SU-DHL-6 (cell line): Measurements from ENCODE around the gene LCP1.

ENCODE experiments used
- EZH2phosphoT487 ChIP-seq: fragments of 200-600 bp; sonication (generic), shearing (Covaris generic); conservative IDR thresholded peaks from 2 replicates; pipeline ENCODE4 v1.6.1; 2018; ENCODE audit warnings: mild to moderate bottlenecking, antibody characterized with exemption, low read length, moderate library complexity, mixed read lengths
- TF ChIP-seq, protein P1 (sequence below): fragments of 200-600 bp; sonication (generic); IDR thresholded peaks from one replicate; pipeline ENCODE4 v1.5.1; 2017; ENCODE audit warnings: antibody characterized with exemption, mild to moderate bottlenecking, low read length, moderate library complexity; ENCODE audit not compliant: insufficient read depth, poor library complexity, severe bottlenecking

DNA sequence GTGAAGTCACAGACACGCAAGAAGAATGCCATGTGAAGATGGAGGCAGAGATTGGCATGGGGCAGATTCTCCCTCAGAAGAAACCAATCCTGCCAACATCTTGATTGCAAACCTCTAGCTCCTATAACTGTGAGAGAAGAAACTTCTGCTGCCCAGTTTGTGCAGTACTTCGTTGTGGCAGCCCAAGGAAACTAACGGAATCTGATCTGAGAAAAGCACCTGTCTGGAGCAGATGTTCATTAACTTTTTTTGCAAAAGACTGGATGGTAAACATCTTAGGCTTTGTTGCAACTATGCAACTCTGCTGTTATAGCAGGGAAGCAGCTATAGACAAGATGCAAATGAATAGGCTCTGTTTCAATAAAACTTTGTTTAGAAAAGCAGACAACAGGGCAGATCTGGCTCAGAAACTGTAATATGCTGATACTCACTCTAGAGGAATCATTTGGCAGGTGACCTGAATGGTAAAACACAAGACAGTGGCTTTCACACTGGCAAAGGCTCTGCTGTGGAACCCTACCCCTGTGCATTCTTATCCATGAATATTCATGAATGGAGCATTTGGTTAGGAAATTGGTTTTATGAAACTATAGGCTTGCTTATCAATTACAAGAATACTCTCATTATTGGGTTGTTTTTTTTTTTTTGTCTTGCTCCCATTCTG is 51.9 kb downstream of the LCP1 start:
- TF ChIP-seq, protein P1, sequence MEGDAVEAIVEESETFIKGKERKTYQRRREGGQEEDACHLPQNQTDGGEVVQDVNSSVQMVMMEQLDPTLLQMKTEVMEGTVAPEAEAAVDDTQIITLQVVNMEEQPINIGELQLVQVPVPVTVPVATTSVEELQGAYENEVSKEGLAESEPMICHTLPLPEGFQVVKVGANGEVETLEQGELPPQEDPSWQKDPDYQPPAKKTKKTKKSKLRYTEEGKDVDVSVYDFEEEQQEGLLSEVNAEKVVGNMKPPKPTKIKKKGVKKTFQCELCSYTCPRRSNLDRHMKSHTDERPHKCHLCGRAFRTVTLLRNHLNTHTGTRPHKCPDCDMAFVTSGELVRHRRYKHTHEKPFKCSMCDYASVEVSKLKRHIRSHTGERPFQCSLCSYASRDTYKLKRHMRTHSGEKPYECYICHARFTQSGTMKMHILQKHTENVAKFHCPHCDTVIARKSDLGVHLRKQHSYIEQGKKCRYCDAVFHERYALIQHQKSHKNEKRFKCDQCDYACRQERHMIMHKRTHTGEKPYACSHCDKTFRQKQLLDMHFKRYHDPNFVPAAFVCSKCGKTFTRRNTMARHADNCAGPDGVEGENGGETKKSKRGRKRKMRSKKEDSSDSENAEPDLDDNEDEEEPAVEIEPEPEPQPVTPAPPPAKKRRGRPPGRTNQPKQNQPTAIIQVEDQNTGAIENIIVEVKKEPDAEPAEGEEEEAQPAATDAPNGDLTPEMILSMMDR = no peak
- no peak for TF ChIP-seq EZH2phosphoT487
